Loucy (cell line): ENCODE measurements around the gene MUC13.

Source experiments
- H2AFZ ChIP-seq: fragments of 200-600 bp; sonication (generic); 2 replicates; pipeline ENCODE4 v1.6.0; 2016; ENCODE audit warnings: antibody characterized with exemption, mild to moderate bottlenecking, low read length, moderate library complexity
- H3F3A ChIP-seq: fragments of 200-600 bp; 2 replicates; pipeline ENCODE4 v1.6.0; 2016; ENCODE audit warnings: antibody characterized with exemption, low read depth, mild to moderate bottlenecking
- H3K27me3 ChIP-seq: fragments of 200-600 bp; sonication (generic); 2 replicates; pipeline ENCODE4 v1.6.1; 2014; ENCODE audit warnings: low read length, mild to moderate bottlenecking; ENCODE audit not compliant: insufficient read depth, poor library complexity, severe bottlenecking
- H3K36me3 ChIP-seq: fragments of 200-600 bp; sonication (generic); 2 replicates; pipeline ENCODE4 v1.6.1; 2016; ENCODE audit warnings: low read length; ENCODE audit not compliant: insufficient read depth
- H3K4me1 ChIP-seq: fragments of 200-600 bp; sonication (generic); 2 replicates; pipeline ENCODE4 v1.5.1; 2014; ENCODE audit warnings: low read length, mild to moderate bottlenecking; ENCODE audit not compliant: insufficient read depth, poor library complexity, severe bottlenecking
- H3K4me2 ChIP-seq: fragments of 200-600 bp; sonication (generic); 2 replicates; pipeline ENCODE4 v1.6.0; 2014; ENCODE audit warnings: antibody characterized with exemption, low read length, low read depth, mild to moderate bottlenecking; ENCODE audit not compliant: poor library complexity, severe bottlenecking
- H3K4me3 ChIP-seq: fragments of 200-600 bp; sonication (generic); 2 replicates; pipeline ENCODE4 v1.5.1; 2014; ENCODE audit warnings: low read length, mild to moderate bottlenecking, mixed read lengths; ENCODE audit not compliant: poor library complexity, severe bottlenecking
- H3K79me2 ChIP-seq: fragments of 200-600 bp; sonication (generic); 2 replicates; pipeline ENCODE4 v1.6.1; 2014; ENCODE audit warnings: low read length; ENCODE audit not compliant: insufficient read depth
- H3K9ac ChIP-seq: fragments of 200-600 bp; sonication (generic); 2 replicates; pipeline ENCODE4 v1.6.0; 2014; ENCODE audit warnings: mild to moderate bottlenecking, low read depth, low read length, moderate library complexity; ENCODE audit not compliant: poor library complexity, severe bottlenecking
- H3K9me2 ChIP-seq: fragments of 200-600 bp; sonication (generic); replicated peaks from 2 replicates; pipeline ENCODE4 v1.6.1; 2016; ENCODE audit warnings: low read depth, low read length, mixed read lengths
- H3K9me3 ChIP-seq: fragments of 200-600 bp; sonication (generic); 2 replicates; pipeline ENCODE4 v1.6.1; 2014; ENCODE audit warnings: mild to moderate bottlenecking, antibody characterized with exemption, low read length, low read depth; ENCODE audit not compliant: insufficient read depth
- H4K20me1 ChIP-seq: fragments of 200-600 bp; sonication (generic); 2 replicates; pipeline ENCODE4 v1.6.0; 2014; ENCODE audit warnings: antibody characterized with exemption, low read length, mild to moderate bottlenecking; ENCODE audit not compliant: insufficient read depth, poor library complexity, severe bottlenecking
- CTCF ChIP-seq: fragments of 200-600 bp; sonication (generic); conservative IDR thresholded peaks from 2 replicates; pipeline ENCODE4 v1.5.1; 2014; ENCODE audit warnings: mild to moderate bottlenecking, antibody characterized with exemption, low read length
- EZH2phosphoT487 ChIP-seq: fragments of 200-600 bp; IDR thresholded peaks from 2 replicates; pipeline ENCODE4 v1.6.1; 2018; ENCODE audit warnings: antibody characterized with exemption, mild to moderate bottlenecking, moderate library complexity, borderline replicate concordance

Gene MUC13

DNA sequence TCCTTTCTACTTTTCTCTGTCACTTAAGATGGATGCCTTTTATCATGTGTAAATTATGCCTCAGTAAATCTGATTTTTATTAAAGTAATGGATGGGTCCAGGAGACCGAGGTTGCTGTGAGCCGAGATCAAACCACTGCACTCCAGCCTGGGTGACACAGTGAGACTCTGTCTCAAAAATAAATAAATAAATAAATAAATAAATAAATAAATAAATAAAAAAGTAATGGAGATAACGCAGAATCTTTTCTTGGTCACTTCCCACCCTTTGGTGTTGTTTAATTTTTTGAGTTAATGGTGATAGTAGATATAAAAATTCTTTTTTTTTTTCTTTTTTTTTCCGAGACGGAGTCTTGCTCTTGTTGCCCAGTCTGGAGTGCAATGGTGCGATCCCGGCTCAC, 44.1 kb upstream of the MUC13 start:
- Histone ChIP-seq H3K9me3 (no peaks in the 10 kb centered on the region), H3K4me3 (no peak overlapping the region), H3K4me1 (peaks cover 11% of the 10 kb centered on the region), H3K9ac (no peak overlapping the region), H3F3A (no peaks in the 10 kb centered on the region), H3K36me3 (peaks cover 3% of the 10 kb centered on the region; the same call in 1 of the 2 replicates), H3K9me2 (no peaks in the 10 kb centered on the region), H4K20me1 (no peaks in the 10 kb centered on the region), H3K4me2 (no peak overlapping the region), H3K79me2 (no peaks in the 10 kb centered on the region), H2AFZ (no peak overlapping the region), H3K27me3 (no peaks in the 10 kb centered on the region)
- TF ChIP-seq EZH2phosphoT487 (no peak), CTCF (no peak)

GRCh38 chr3:124976383-124976782, 41.8 kb upstream of the MUC13 start:
- no peak overlapping the region for H3K4me3 ChIP-seq
- peaks cover 8% of the 10 kb centered on the region for H3K4me1 ChIP-seq
- H3K27me3 ChIP-seq = no peaks in the 10 kb centered on the region
- peaks cover 5% of the 10 kb centered on the region; the same call in 1 of the 2 replicates for H3K36me3 ChIP-seq
- H3K79me2 ChIP-seq = no peaks in the 10 kb centered on the region
- no peaks in the 10 kb centered on the region for H3F3A ChIP-seq
- no peaks in the 10 kb centered on the region for H3K9me3 ChIP-seq
- no peaks in the 10 kb centered on the region for H4K20me1 ChIP-seq
- H3K9ac ChIP-seq = no peak overlapping the region
- no peaks in the 10 kb centered on the region for H3K9me2 ChIP-seq
- no peak overlapping the region for H2AFZ ChIP-seq
- no peak overlapping the region for H3K4me2 ChIP-seq
- TF ChIP-seq CTCF (no peak), EZH2phosphoT487 (no peak)

DNA sequence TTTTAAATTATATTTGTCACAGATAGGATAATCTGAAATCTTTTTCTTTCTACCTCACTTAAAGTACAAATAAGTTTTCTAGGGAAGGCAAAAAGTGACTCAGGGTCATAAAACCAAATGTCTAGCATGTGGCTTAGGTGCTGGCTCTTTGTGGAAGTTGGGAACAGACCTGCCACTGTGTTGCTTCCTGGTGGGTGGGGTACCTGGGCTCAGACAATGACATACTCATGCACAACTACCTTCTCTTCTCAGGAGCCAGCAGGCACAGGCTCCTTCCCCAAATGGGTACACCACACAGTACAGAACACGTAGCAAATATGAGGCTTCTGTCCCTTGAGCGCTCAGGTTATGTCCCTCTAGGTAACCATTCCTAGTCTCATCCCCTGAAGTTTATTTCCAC, 40.1 kb upstream of the MUC13 start:
- TF ChIP-seq EZH2phosphoT487 = no peak
- no peak for TF ChIP-seq CTCF
- Histone ChIP-seq H3K27me3 (no peaks in the 10 kb centered on the region), H3K79me2 (no peaks in the 10 kb centered on the region), H3K4me2 (no peak overlapping the region), H3K9me3 (no peaks in the 10 kb centered on the region), H4K20me1 (no peaks in the 10 kb centered on the region), H3K4me3 (no peak overlapping the region), H3K36me3 (peaks cover 14% of the 10 kb centered on the region; the same call in 1 of the 2 replicates), H3K9me2 (no peaks in the 10 kb centered on the region), H3F3A (no peaks in the 10 kb centered on the region), H2AFZ (no peak overlapping the region), H3K9ac (no peak overlapping the region), H3K4me1 (peaks cover 9% of the 10 kb centered on the region)
